Osteoblast (primary cell): ENCODE results near the gene LRRC3B. TPM values are rescaled to one million over a fixed set of nuclear protein-coding genes. Genes with fewer than 3 reads are reported as not detected.

ENCODE experiments used
- DNase-seq: peaks from one replicate; pipeline ENCODE4 v3.0.0; 2011; ENCODE audit warnings: low spot score, mixed read lengths; ENCODE audit not compliant: insufficient read length; ENCODE audit errors: missing footprints
- H2AFZ ChIP-seq: 2 replicates; pipeline ENCODE4 v1.6.0; 2011; ENCODE audit warnings: mild to moderate bottlenecking, low read length
- H3K27ac ChIP-seq: 2 replicates; pipeline ENCODE4 v1.5.1; 2011; ENCODE audit warnings: mild to moderate bottlenecking, low read depth, low read length, moderate library complexity
- H3K27me3 ChIP-seq: 2 replicates; pipeline ENCODE4 v1.6.0; 2012; ENCODE audit warnings: mild to moderate bottlenecking, control low read depth, inconsistent platforms, low read length, moderate library complexity; ENCODE audit not compliant: insufficient read depth
- H3K36me3 ChIP-seq: 2 replicates; pipeline ENCODE4 v1.5.1; 2011; ENCODE audit warnings: mild to moderate bottlenecking, low read length, control low read depth, moderate library complexity; ENCODE audit not compliant: insufficient read depth
- H3K4me1 ChIP-seq: 2 replicates; pipeline ENCODE4 v1.5.1; 2011; ENCODE audit warnings: mild to moderate bottlenecking, low read length, control low read depth, moderate library complexity; ENCODE audit not compliant: insufficient read depth
- H3K4me2 ChIP-seq: 2 replicates; pipeline ENCODE4 v1.6.0; 2011; ENCODE audit warnings: mild to moderate bottlenecking, low read length; ENCODE audit not compliant: insufficient read depth
- H3K4me3 ChIP-seq: fragments of 200-600 bp; sonication (generic); 3 replicates; pipeline ENCODE4 v1.5.1; 2012; ENCODE audit warnings: mild to moderate bottlenecking, low read length, inconsistent platforms; ENCODE audit not compliant: insufficient read depth
- H3K79me2 ChIP-seq: 2 replicates; pipeline ENCODE4 v1.6.0; 2012; ENCODE audit warnings: mild to moderate bottlenecking, low read length, control low read depth, inconsistent platforms; ENCODE audit not compliant: insufficient read depth
- H3K9me3 ChIP-seq: 2 replicates; pipeline ENCODE4 v1.5.1; 2011; ENCODE audit warnings: low read depth, low read length, control low read depth
- H4K20me1 ChIP-seq: 2 replicates; pipeline ENCODE4 v1.6.0; 2012; ENCODE audit warnings: mild to moderate bottlenecking, low read length, control low read depth; ENCODE audit not compliant: insufficient read depth
- CTCF ChIP-seq: IDR thresholded peaks from 2 replicates; pipeline ENCODE4 v1.5.1; 2011; ENCODE audit warnings: mild to moderate bottlenecking, low read depth, low read length, moderate library complexity; ENCODE audit errors: extremely low read depth
- total RNA-seq: library from RNA; depleted of rRNA; stranded (reverse); fragments of >200 nt; gene quantifications from 2 replicates; pipeline ENCODE4 v1.2.3, GENCODE V29; 2012

LRRC3B gene
- total RNA-seq, 1 donor, result not detected

DNA sequence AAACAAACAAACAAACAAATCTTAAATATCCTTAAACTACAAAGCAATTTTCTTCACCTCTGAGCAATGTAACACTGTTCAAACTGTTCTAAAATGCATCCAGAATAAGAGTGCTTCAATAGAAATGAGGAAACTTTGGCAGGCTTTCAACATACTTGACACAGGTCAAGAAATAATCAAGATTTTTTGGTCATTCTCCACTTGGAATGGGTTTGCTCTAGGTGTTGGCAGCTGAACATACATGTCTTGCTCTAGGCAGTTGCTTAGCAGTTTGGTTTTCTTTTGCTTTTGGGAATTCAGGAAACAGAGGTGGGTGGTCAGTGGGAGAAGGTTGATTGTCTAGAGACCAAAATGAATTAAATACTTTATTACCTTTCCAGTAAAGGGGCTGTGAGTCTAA, 1.4 kb upstream of the LRRC3B start:
- Histone ChIP-seq H2AFZ (no peak overlapping the region), H4K20me1 (no peaks in the 10 kb centered on the region), H3K4me1 (no peaks in the 10 kb centered on the region), H3K27ac (no peak overlapping the region), H3K36me3 (no peaks in the 10 kb centered on the region), H3K4me2 (no peak overlapping the region), H3K79me2 (no peaks in the 10 kb centered on the region), H3K9me3 (no peaks in the 10 kb centered on the region), H3K4me3 (no peak overlapping the region), H3K27me3 (no peaks in the 10 kb centered on the region)
- no peak for TF ChIP-seq CTCF
- peak; percentile 51 for DNase-seq

DNA sequence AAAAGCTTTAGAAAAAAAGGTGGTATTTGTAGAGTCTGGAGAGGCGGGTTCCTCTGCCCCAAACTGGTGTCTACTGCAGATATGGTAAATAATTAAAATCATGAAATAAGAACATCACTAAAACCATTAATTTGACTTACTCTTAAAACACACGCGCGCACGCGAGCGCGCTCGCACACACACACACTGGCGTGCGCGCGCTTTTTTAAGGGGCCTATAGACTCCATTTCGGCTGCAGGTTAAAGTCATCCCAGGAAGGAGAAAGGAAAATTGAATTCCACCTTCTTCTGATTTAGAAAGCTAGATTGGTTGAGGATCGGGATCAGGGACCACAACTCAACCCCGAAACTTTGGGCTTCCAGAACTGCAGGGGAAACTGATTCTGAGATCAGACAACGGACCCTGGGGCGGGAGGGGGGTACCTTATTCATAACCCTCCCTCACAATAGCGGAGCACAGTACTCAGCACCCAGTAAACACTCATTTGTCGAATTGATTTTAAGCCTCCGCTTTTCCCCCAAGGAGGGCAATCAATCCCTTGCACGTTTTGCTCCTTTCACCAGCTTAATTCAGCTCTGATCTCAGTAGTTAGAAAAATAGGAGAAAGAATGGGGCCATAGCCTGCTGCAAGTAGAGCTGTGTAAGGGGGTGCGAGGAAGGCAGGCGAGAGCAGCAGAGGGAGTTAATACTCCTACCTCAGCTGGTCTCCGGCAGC, 509 bp upstream of the LRRC3B start:
- no peak overlapping the region for H3K4me2 ChIP-seq
- no peaks in the 10 kb centered on the region for H3K9me3 ChIP-seq
- H4K20me1 ChIP-seq, result no peaks in the 10 kb centered on the region
- no peak for TF ChIP-seq CTCF
- H3K4me3 ChIP-seq, result no peak overlapping the region
- H2AFZ ChIP-seq, result no peak overlapping the region
- no peaks in the 10 kb centered on the region for H3K4me1 ChIP-seq
- peak; percentile 88 for DNase-seq
- H3K27ac ChIP-seq, result no peak overlapping the region
- H3K27me3 ChIP-seq, result no peaks in the 10 kb centered on the region
- H3K36me3 ChIP-seq, result no peaks in the 10 kb centered on the region
- H3K79me2 ChIP-seq, result no peaks in the 10 kb centered on the region

- no peak for TF ChIP-seq CTCF
- Histone ChIP-seq H3K9me3 (no peaks in the 10 kb centered on the region), H3K79me2 (no peaks in the 10 kb centered on the region), H2AFZ (no peak overlapping the region), H4K20me1 (no peaks in the 10 kb centered on the region), H3K4me3 (no peak overlapping the region), H3K4me1 (no peaks in the 10 kb centered on the region), H3K27me3 (no peaks in the 10 kb centered on the region), H3K36me3 (no peaks in the 10 kb centered on the region), H3K4me2 (no peak overlapping the region), H3K27ac (no peak overlapping the region)
- DNase-seq, result peak; percentile 41
Measured at GRCh38 chr3:26623419-26624208, 1.0 kb downstream of the LRRC3B start.

DNA sequence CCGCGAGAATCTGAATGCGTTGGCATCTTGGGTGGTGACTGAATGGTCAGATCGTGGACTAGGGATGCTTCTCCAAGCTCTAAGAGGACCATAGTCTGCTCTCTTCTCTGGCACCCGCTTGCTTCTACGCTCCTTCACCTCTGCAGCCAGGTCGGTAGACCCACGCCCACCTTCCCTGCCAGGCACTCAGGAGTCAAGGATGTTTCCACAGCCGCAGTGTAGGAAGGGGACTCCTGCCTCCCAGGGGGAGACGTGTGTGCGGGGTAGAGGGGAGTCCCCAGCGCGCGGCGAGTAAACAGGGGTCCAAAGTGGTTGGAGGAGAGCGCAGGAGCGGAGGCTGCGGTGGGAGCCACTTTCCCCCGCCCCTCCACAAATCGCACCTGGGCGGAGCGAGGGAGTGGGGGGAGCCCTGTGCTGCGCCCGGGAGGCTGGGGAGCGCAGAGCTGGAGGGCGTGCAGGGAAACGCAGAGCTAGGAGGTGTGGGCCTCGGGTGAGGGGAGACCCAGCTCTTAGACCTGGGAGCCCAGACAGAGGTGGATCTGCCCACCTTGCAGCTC, 1.7 kb downstream of the LRRC3B start:
- Histone ChIP-seq H2AFZ (no peak overlapping the region), H3K27ac (no peak overlapping the region), H4K20me1 (no peaks in the 10 kb centered on the region), H3K4me3 (no peak overlapping the region), H3K36me3 (no peaks in the 10 kb centered on the region), H3K9me3 (no peaks in the 10 kb centered on the region), H3K4me2 (no peak overlapping the region), H3K4me1 (no peaks in the 10 kb centered on the region), H3K79me2 (no peaks in the 10 kb centered on the region), H3K27me3 (no peaks in the 10 kb centered on the region)
- DNase-seq, result peak; percentile 37
- no peak for TF ChIP-seq CTCF
